Duodenal mucosa (tissue), 2 donors: ENCODE measurements around the gene DIABLO.
"Not testable (repeated sequence)": the region's sequence is repeated elsewhere in the genome, so short reads cannot be mapped to it uniquely, and the experiment has no call there.

Source experiments
- H3K27ac ChIP-seq: one replicate; pipeline ENCODE4 v1.7.0; 2013; ENCODE audit warnings: low read depth, low read length
- H3K27me3 ChIP-seq, 2 donors: one replicate each; pipeline ENCODE4 v1.7.0; 2013; ENCODE audit warnings: low read length in 2 of 2, control low read depth in 1 of 2; ENCODE audit not compliant: insufficient read depth in 2 of 2, control insufficient read depth in 1 of 2
- H3K36me3 ChIP-seq, 2 donors: one replicate each; pipeline ENCODE4 v1.7.0; 2013; ENCODE audit warnings: low read length in 2 of 2, control low read depth in 1 of 2; ENCODE audit not compliant: insufficient read depth in 2 of 2, control insufficient read depth in 1 of 2
- H3K4me1 ChIP-seq, 2 donors: one replicate each; pipeline ENCODE4 v1.7.0; 2013; ENCODE audit warnings: low read length in 2 of 2, control low read depth in 1 of 2; ENCODE audit not compliant: insufficient read depth in 2 of 2, control insufficient read depth in 1 of 2
- H3K4me3 ChIP-seq, 2 donors: one replicate each; pipeline ENCODE4 v1.7.0; 2013; ENCODE audit warnings: low read length in 2 of 2, low read depth in 1 of 2
- H3K9ac ChIP-seq, 2 donors: one replicate each; pipeline ENCODE4 v1.7.0; 2013; ENCODE audit warnings: low read length in 2 of 2, low read depth in 1 of 2
- H3K9me3 ChIP-seq, 2 donors: one replicate each; pipeline ENCODE4 v1.7.0; 2013; ENCODE audit warnings: low read length in 2 of 2, control low read depth in 1 of 2; ENCODE audit not compliant: control insufficient read depth in 1 of 2

Gene DIABLO

GRCh38 chr12:122176473-122176872 lies 49.4 kb downstream of the DIABLO start:
- not testable (repeated sequence) for H3K27ac ChIP-seq, H3K27me3 ChIP-seq, H3K9ac ChIP-seq, H3K4me3 ChIP-seq, H3K9me3 ChIP-seq, H3K4me1 ChIP-seq, H3K36me3 ChIP-seq

GRCh38 chr12:122174155-122174845 lies 51.6 kb downstream of the DIABLO start, which contains the start of gene IL31:
Gene IL31, minus strand, starts transcription at chr12:122174221. Its CDS starts 49 bp downstream, at chr12:122174172.
- H3K36me3 ChIP-seq: no peaks in the 10 kb centered on the region
- no peaks in the 10 kb centered on the region for H3K27me3 ChIP-seq
- H3K9ac ChIP-seq: no peak within 1 kb of the TSS
- H3K4me1 ChIP-seq: peaks cover 6 to 9% of the 10 kb centered on the region in 2 donors
- H3K27ac ChIP-seq: no peak within 1 kb of the TSS
- H3K9me3 ChIP-seq: no peaks in the 10 kb centered on the region
- no peak within 1 kb of the TSS for H3K4me3 ChIP-seq

- no peaks in the 10 kb centered on the region for H3K27me3 ChIP-seq
- H3K36me3 ChIP-seq: no peaks in the 10 kb centered on the region
- no peak overlapping the region for H3K4me3 ChIP-seq
- H3K27ac ChIP-seq: no peak overlapping the region
- no peaks in the 10 kb centered on the region for H3K9me3 ChIP-seq
- peaks cover 8% of the 10 kb centered on the region in 2 donors for H3K4me1 ChIP-seq
- no peak overlapping the region for H3K9ac ChIP-seq
These were observed 53.5 kb downstream of the DIABLO start for GRCh38 chr12:122172262-122172939.

DNA sequence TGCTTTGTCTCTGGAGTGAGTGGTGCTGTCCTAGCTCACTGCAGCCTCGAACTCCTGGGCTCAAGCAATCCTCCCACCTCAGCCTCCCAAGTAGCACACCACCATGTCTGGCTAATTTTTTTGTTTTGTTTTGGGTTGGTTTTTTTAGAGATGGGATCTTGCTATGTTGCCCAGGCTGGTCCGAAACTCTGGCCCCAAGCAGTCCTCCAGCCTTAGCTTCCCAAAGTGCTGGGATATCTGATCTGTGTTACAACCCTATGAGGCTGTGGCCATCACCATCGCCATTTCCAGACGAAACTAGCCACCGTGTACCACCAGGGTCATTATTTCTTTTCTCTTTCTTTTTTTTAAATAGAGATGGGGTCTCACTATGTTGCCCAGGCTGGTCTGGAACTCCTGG lies 54.5 kb downstream of the DIABLO start:
- peaks cover 5 to 8% of the 10 kb centered on the region in 2 donors for H3K4me1 ChIP-seq
- H3K36me3 ChIP-seq: no peaks in the 10 kb centered on the region
- H3K9me3 ChIP-seq: no peaks in the 10 kb centered on the region
- no peak overlapping the region for H3K9ac ChIP-seq
- no peak overlapping the region for H3K4me3 ChIP-seq
- H3K27me3 ChIP-seq: no peaks in the 10 kb centered on the region
- no peak overlapping the region for H3K27ac ChIP-seq

DNA sequence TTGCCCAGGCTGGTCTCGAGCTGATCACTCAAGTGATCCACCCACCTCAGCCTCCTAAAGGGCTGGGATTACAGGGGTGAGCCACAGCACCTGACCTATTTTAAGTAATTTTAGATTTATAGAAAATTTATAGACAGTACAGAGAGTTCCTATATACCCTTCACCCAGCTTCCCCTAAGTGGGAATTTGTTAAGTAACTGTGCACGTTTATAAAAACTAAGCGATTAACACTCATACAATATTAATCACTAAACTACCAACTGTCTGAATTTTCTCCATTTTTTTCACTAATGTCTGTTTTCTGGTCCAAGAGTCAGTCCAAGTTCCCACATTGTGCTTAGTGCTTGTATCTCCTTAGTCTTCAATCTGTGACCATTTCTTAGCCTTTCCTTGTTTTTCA lies 57.4 kb downstream of the DIABLO start:
- H3K9ac ChIP-seq: no peak overlapping the region

GRCh38 chr12:122167356-122167925 lies 58.4 kb downstream of the DIABLO start:
- Histone ChIP-seq H3K27me3 (no peaks in the 10 kb centered on the region), H3K36me3 (no peaks in the 10 kb centered on the region), H3K4me1 (peaks cover 5 to 8% of the 10 kb centered on the region in 2 donors)

More for the DNA sequence above, 57.4 kb downstream of the DIABLO start:
- H3K36me3 ChIP-seq: no peaks in the 10 kb centered on the region
- no peak overlapping the region for H3K27ac ChIP-seq
- no peaks in the 10 kb centered on the region for H3K9me3 ChIP-seq
- H3K27me3 ChIP-seq: no peaks in the 10 kb centered on the region
- H3K4me3 ChIP-seq: no peak overlapping the region
- H3K4me1 ChIP-seq: peaks cover 5 to 8% of the 10 kb centered on the region in 2 donors

GRCh38 chr12:122166422-122167349 lies 59.2 kb downstream of the DIABLO start:
- Histone ChIP-seq H3K36me3 (no peaks in the 10 kb centered on the region), H3K27ac (no peak overlapping the region), H3K4me3 (no peak overlapping the region), H3K9ac (no peak overlapping the region), H3K9me3 (no peaks in the 10 kb centered on the region), H3K27me3 (no peaks in the 10 kb centered on the region), H3K4me1 (peaks cover 5 to 8% of the 10 kb centered on the region in 2 donors)

More at GRCh38 chr12:122167356-122167925, 58.4 kb downstream of the DIABLO start:
- H3K4me3 ChIP-seq: no peak overlapping the region
- no peak overlapping the region for H3K9ac ChIP-seq
- H3K9me3 ChIP-seq: no peaks in the 10 kb centered on the region
- no peak overlapping the region for H3K27ac ChIP-seq

- H3K4me3 ChIP-seq: no peak overlapping the region
- no peaks in the 10 kb centered on the region for H3K36me3 ChIP-seq
- H3K4me1 ChIP-seq: peaks cover 5 to 8% of the 10 kb centered on the region in 2 donors
- no peaks in the 10 kb centered on the region for H3K9me3 ChIP-seq
- H3K27me3 ChIP-seq: no peaks in the 10 kb centered on the region
- H3K27ac ChIP-seq: no peak overlapping the region
- no peak overlapping the region for H3K9ac ChIP-seq
These were observed 62.9 kb downstream of the DIABLO start for GRCh38 chr12:122162976-122163375.

DNA sequence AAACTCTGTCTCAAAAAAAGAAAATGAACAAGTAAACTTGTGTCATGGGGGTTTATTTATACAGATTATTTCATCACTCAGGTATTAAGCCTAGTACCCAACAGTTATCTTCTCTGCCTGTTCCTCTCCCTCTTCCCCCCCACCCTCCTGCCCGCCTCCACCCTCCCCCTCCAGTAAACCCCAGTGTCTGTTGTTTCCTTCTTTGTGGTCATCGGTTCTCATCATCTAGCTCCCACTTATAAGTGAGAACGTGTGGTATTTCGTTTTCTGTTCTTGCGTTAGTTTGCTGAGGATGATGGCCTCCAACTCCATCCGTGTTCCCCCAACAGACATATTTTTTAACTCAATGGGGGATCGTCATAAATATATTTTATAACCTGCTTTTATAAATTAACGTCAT lies 64.2 kb downstream of the DIABLO start:
- H3K36me3 ChIP-seq: no peaks in the 10 kb centered on the region
- no peak overlapping the region for H3K9ac ChIP-seq
- no peaks in the 10 kb centered on the region for H3K4me1 ChIP-seq
- no peaks in the 10 kb centered on the region for H3K27me3 ChIP-seq
- no peak overlapping the region for H3K4me3 ChIP-seq
- H3K27ac ChIP-seq: no peak overlapping the region
- no peaks in the 10 kb centered on the region for H3K9me3 ChIP-seq
